HG03575 (cell line): Measurements from ENCODE around the gene MYH11.
"Not testable (repeated sequence)": the region's sequence is repeated elsewhere in the genome, so short reads cannot be mapped to it uniquely, and the experiment has no call there.

Experiments
- ATAC-seq: cut with Tn5 transposase; IDR thresholded peaks from one replicate; pipeline ENCODE4 v1.9.1; 2021; ENCODE audit not compliant: unreplicated experiment, insufficient number of reproducible peaks, low FRiP score; ENCODE audit errors: extremely low read depth

MYH11 gene

GRCh38 chr16:15667091-15667742 is 189.6 kb downstream of the MYH11 start:
- ATAC-seq, result no peak

- no peak for ATAC-seq
Measured at GRCh38 chr16:15665107-15665506, 191.7 kb downstream of the MYH11 start.

GRCh38 chr16:15660203-15660601 is 196.6 kb downstream of the MYH11 start:
- no peak for ATAC-seq

- no peak for ATAC-seq
Measured at GRCh38 chr16:15658556-15658955, 198.3 kb downstream of the MYH11 start.

- no peak for ATAC-seq
Measured at GRCh38 chr16:15658149-15658548, 198.7 kb downstream of the MYH11 start.

GRCh38 chr16:15655561-15655960 is 201.3 kb downstream of the MYH11 start:
- ATAC-seq, result not testable (repeated sequence)

- no peak for ATAC-seq
Measured at GRCh38 chr16:15654591-15654990, 202.2 kb downstream of the MYH11 start.

GRCh38 chr16:15653227-15653626 is 203.6 kb downstream of the MYH11 start:
- no peak for ATAC-seq
